ENCODE results near the gene TSPEAR. TPM values are rescaled to one million over a fixed set of nuclear protein-coding genes. Genes with fewer than 3 reads are reported as not detected.

TSPEAR gene
- total and polyA plus RNA-seq, 2 donors (not counting 1 experiment from before 2014, with no cell fraction given) = not detected

DNA sequence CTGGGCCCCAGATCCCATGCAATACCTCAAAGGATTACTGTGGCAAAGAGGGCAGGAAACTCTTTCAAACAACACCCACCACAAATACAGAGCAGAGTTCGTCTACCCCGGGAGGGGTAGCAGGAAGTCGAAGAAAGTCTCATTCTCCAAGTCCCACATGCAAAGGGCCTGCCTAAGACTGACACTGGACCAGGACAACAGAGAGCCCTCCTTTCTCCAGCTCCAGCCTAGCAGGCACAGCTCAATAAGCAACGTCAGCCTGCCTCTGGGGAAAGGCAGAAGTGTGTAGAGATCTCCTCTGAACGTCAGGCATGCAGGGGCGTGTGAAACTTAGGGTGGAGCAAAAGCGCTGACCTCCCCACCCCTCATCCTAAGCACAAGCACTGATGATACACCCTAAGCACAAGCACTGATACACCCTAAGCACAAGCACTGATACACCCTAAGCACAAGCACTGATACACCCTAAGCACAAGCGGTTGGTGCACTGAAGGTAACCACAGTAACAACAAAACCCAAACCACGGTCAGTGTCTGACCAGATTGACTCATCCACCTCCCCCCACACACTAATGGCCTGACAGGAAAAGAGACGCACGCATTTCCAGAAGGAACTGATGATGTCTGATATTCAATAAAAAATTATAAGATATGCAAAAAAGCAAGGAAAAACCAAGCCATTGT is 52.3 kb downstream of the TSPEAR start:
- H3K27ac Mint-ChIP-seq = no peak overlapping the region
- peaks cover 3 to 29% (median 11%) of the 10 kb centered on the region in 3 donors for H3K9me3 ChIP-seq (ENCODE audit: control extremely low read depth in 1 of 3, control insufficient read depth in 2 of 3, insufficient read depth in 1 of 3, low read length in 2 of 3)
- ChIA-PET POLR2A (no interaction called here), CTCF (no interaction called here)
- H3K4me1 ChIP-seq (ENCODE audit: control insufficient read depth in 2 of 2, insufficient read depth in 2 of 2, low read length in 2 of 2) = peaks cover 0 to 3% of the 10 kb centered on the region in 2 donors
- intact Hi-C loops (cut with micrococcal nuclease) = no loop called here
- peaks cover 14% of the 10 kb centered on the region for H3K9me3 Mint-ChIP-seq (ENCODE audit: insufficient read depth)
- H2AFZ ChIP-seq (ENCODE audit: insufficient read depth, low read depth, low read length, poor library complexity, severe bottlenecking) = no peak overlapping the region
- H3K9ac ChIP-seq (ENCODE audit: low read length) = no peak overlapping the region
- TF ChIP-seq, protein P1, sequence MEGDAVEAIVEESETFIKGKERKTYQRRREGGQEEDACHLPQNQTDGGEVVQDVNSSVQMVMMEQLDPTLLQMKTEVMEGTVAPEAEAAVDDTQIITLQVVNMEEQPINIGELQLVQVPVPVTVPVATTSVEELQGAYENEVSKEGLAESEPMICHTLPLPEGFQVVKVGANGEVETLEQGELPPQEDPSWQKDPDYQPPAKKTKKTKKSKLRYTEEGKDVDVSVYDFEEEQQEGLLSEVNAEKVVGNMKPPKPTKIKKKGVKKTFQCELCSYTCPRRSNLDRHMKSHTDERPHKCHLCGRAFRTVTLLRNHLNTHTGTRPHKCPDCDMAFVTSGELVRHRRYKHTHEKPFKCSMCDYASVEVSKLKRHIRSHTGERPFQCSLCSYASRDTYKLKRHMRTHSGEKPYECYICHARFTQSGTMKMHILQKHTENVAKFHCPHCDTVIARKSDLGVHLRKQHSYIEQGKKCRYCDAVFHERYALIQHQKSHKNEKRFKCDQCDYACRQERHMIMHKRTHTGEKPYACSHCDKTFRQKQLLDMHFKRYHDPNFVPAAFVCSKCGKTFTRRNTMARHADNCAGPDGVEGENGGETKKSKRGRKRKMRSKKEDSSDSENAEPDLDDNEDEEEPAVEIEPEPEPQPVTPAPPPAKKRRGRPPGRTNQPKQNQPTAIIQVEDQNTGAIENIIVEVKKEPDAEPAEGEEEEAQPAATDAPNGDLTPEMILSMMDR (IDR thresholded peaks at IDR 0.05) = no peak
- TF ChIP-seq EZH2 (IDR thresholded peaks at IDR 0.05; ENCODE audit: borderline replicate concordance, insufficient read depth, low read depth, low read length, poor library complexity, severe bottlenecking) = no peak
- H3K27me3 ChIP-seq (replicated peaks in 1 of 4; ENCODE audit: control extremely low read depth in 1 of 4, control insufficient read depth in 3 of 4, insufficient read depth in 4 of 4, low read length in 3 of 4) = peaks cover 0 to 16% (median 0%) of the 10 kb centered on the region in 4 experiments
- no peaks in the 10 kb centered on the region for H3K79me2 ChIP-seq (ENCODE audit: control insufficient read depth, insufficient read depth, low read length)
- H3K27me3 Mint-ChIP-seq = peaks cover 37% of the 10 kb centered on the region
- no peaks in the 10 kb centered on the region for H4K20me1 ChIP-seq (ENCODE audit: control insufficient read depth, insufficient read depth, low read length, poor library complexity, severe bottlenecking)
- peaks cover 2% of the 10 kb centered on the region for H3K4me1 Mint-ChIP-seq
- H3K4me2 ChIP-seq (replicated peaks; ENCODE audit: low read depth, low read length, poor library complexity, severe bottlenecking) = no peak overlapping the region
- H3K4me3 ChIP-seq (ENCODE audit: control extremely low read depth in 1 of 5, extremely low read depth in 1 of 5, insufficient read depth in 1 of 5, low read depth in 2 of 5, low read length in 4 of 5) = no peak overlapping the region
- WGBS (ENCODE audit: insufficient coverage) = 36% methylated on average over 5 of the region's 11 CpGs
- ATAC-seq (ENCODE audit: low read depth) (no peak), DNase-seq (no peak)
- H3K27ac ChIP-seq (ENCODE audit: low read length in 2 of 2) = no peak overlapping the region
- no peaks in the 10 kb centered on the region for H3K36me3 ChIP-seq (replicated peaks in 1 of 2; ENCODE audit: control extremely low read depth in 1 of 2, control insufficient read depth in 1 of 2, extremely low read depth in 1 of 2, insufficient read depth in 2 of 2, low read length in 1 of 2)
- no peak overlapping the region for H3K4me3 Mint-ChIP-seq

DNA sequence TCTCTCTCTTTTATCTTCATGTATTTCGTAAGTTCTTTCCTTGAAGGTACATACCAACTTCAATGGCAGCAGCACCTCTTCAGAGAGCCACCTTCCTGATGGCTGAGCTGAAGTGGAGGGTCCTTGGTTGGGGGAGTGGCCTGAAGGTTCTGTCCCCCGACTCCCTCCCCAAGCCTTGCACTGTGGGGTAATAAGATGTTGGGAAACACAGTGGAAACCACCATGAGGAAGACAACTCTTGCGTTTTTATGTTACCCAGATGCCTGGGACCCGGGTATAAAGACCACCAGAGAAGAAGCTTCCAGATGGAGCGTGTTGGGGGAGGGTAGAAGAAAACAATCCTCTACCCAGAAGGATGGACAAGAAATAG is 52.8 kb downstream of the TSPEAR start:
- H3K36me3 ChIP-seq (replicated peaks in 1 of 2; ENCODE audit: control extremely low read depth in 1 of 2, control insufficient read depth in 1 of 2, extremely low read depth in 1 of 2, insufficient read depth in 2 of 2, low read length in 1 of 2) = no peaks in the 10 kb centered on the region
- H3K27ac Mint-ChIP-seq = no peak overlapping the region
- no peaks in the 10 kb centered on the region for H3K79me2 ChIP-seq (ENCODE audit: control insufficient read depth, insufficient read depth, low read length)
- CTCF ChIA-PET = no interaction called here
- peaks cover 0 to 3% of the 10 kb centered on the region in 2 donors for H3K4me1 ChIP-seq (ENCODE audit: control insufficient read depth in 2 of 2, insufficient read depth in 2 of 2, low read length in 2 of 2)
- H3K4me2 ChIP-seq (replicated peaks; ENCODE audit: low read depth, low read length, poor library complexity, severe bottlenecking) = no peak overlapping the region
- TF ChIP-seq EZH2 (IDR thresholded peaks at IDR 0.05; ENCODE audit: borderline replicate concordance, insufficient read depth, low read depth, low read length, poor library complexity, severe bottlenecking) = no peak
- TF ChIP-seq, protein P1 (IDR thresholded peaks at IDR 0.05) = no peak
- POLR2A ChIA-PET = no interaction called here
- H3K9me3 ChIP-seq (ENCODE audit: control extremely low read depth in 1 of 3, control insufficient read depth in 2 of 3, insufficient read depth in 1 of 3, low read length in 2 of 3) = peaks cover 3 to 32% (median 11%) of the 10 kb centered on the region in 3 donors
- H3K9ac ChIP-seq (ENCODE audit: low read length) = no peak overlapping the region
- no peak overlapping the region for H3K4me3 Mint-ChIP-seq
- H3K9me3 Mint-ChIP-seq (ENCODE audit: insufficient read depth) = peaks cover 14% of the 10 kb centered on the region
- intact Hi-C loops (cut with micrococcal nuclease) = no loop called here
- 100% methylated on average over 2 of the region's 5 CpGs for WGBS (ENCODE audit: insufficient coverage)
- H4K20me1 ChIP-seq (ENCODE audit: control insufficient read depth, insufficient read depth, low read length, poor library complexity, severe bottlenecking) = no peaks in the 10 kb centered on the region
- no peak for ATAC-seq (ENCODE audit: low read depth)
- peaks cover 42% of the 10 kb centered on the region for H3K27me3 Mint-ChIP-seq
- DNase-seq = no peak
- H3K4me3 ChIP-seq (ENCODE audit: control extremely low read depth in 1 of 5, extremely low read depth in 1 of 5, insufficient read depth in 1 of 5, low read depth in 2 of 5, low read length in 4 of 5) = no peak overlapping the region
- peaks cover 0 to 16% (median 0%) of the 10 kb centered on the region in 4 experiments for H3K27me3 ChIP-seq (replicated peaks in 1 of 4; ENCODE audit: control extremely low read depth in 1 of 4, control insufficient read depth in 3 of 4, insufficient read depth in 4 of 4, low read length in 3 of 4)
- no peak overlapping the region for H3K27ac ChIP-seq (ENCODE audit: low read length in 2 of 2)
- H3K4me1 Mint-ChIP-seq = peaks cover 2% of the 10 kb centered on the region
- H2AFZ ChIP-seq (ENCODE audit: insufficient read depth, low read depth, low read length, poor library complexity, severe bottlenecking) = no peak overlapping the region

Data from B cell (primary cell).